Keratinocyte (primary cell): ENCODE data around the gene LRRC10B.

Experiments
- EZH2 ChIP-seq: IDR thresholded peaks from one replicate; pipeline ENCODE4 v1.6.1; 2012; ENCODE audit warnings: inconsistent platforms, mild to moderate bottlenecking, low read length, moderate library complexity
- TF ChIP-seq, protein P1 (sequence below), 3 experiments: IDR thresholded peaks in 1 of 3; conservative IDR thresholded peaks in 1 of 3; optimal IDR thresholded peaks in 1 of 3; 2 replicates in 2 of 3; 3 replicates in 1 of 3; pipeline versions ENCODE3 to v1.5.1; 2011; ENCODE audit warnings: low read length in 3 of 3, mild to moderate bottlenecking in 3 of 3, moderate library complexity in 2 of 3, control low read depth in 1 of 3, inconsistent platforms in 1 of 3; ENCODE audit not compliant: insufficient read depth in 2 of 3; ENCODE audit errors: extremely low read depth in 1 of 3

DNA sequence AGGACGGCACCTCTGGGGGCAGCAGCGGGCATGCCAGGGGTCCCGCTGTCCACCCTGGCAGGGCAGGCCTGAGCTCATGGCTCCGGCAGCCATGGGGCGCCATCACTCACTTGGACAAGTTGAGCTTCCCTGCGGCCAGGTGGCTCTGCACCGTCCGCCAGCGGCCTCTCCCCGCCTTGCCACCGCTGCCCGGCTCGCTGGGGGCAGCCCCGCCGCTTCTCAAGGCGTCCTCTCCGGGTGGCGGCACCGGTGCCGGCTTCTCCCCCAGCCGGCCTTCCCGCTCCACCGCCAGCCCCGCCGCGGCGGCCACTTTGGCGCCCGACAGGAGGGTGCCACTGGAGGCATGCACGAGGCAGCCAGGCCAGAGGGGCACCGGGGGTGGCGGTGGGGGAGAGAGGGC is 37.4 kb downstream of the LRRC10B start:
- TF ChIP-seq, protein P1, sequence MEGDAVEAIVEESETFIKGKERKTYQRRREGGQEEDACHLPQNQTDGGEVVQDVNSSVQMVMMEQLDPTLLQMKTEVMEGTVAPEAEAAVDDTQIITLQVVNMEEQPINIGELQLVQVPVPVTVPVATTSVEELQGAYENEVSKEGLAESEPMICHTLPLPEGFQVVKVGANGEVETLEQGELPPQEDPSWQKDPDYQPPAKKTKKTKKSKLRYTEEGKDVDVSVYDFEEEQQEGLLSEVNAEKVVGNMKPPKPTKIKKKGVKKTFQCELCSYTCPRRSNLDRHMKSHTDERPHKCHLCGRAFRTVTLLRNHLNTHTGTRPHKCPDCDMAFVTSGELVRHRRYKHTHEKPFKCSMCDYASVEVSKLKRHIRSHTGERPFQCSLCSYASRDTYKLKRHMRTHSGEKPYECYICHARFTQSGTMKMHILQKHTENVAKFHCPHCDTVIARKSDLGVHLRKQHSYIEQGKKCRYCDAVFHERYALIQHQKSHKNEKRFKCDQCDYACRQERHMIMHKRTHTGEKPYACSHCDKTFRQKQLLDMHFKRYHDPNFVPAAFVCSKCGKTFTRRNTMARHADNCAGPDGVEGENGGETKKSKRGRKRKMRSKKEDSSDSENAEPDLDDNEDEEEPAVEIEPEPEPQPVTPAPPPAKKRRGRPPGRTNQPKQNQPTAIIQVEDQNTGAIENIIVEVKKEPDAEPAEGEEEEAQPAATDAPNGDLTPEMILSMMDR (optimal IDR thresholded peaks at IDR 0.05 in 1 of 3, IDR thresholded peaks at IDR 0.05 in 1 of 3, conservative IDR thresholded peaks at IDR 0.05 in 1 of 3; ENCODE audit: extremely low read depth in 1 of 3, insufficient read depth in 2 of 3, low read length in 3 of 3), result no peak
- TF ChIP-seq EZH2, result no peak
